HG03342 (cell line): ENCODE results near the gene FBXL16.
"Not testable (repeated sequence)": the region's sequence is repeated elsewhere in the genome, so short reads cannot be mapped to it uniquely, and the experiment has no call there.

ENCODE experiments used
- ATAC-seq: cut with Tn5 transposase; IDR thresholded peaks from one replicate; pipeline ENCODE4 v1.9.1; 2021; ENCODE audit warnings: mild to moderate bottlenecking, moderate library complexity; ENCODE audit not compliant: unreplicated experiment

Gene FBXL16

GRCh38 chr16:705431-706188, at the start of gene FBXL16:
Gene FBXL16 (minus strand): TSS chr16:705801. CDS start chr16:697405, 8,396 bp downstream.
- ATAC-seq: no peak

GRCh38 chr16:754656-755055, 49.1 kb upstream of the FBXL16 start:
- no peak for ATAC-seq

GRCh38 chr16:754121-754607, 48.6 kb upstream of the FBXL16 start:
- not testable (repeated sequence) for ATAC-seq

GRCh38 chr16:752007-752312, 46.4 kb upstream of the FBXL16 start:
- no peak for ATAC-seq

GRCh38 chr16:751152-752006, 45.8 kb upstream of the FBXL16 start:
- ATAC-seq: no peak

GRCh38 chr16:750485-750884, 44.9 kb upstream of the FBXL16 start:
- ATAC-seq: no peak

- no peak for ATAC-seq
Measured at GRCh38 chr16:749010-749409, 43.4 kb upstream of the FBXL16 start.

- no peak for ATAC-seq
Measured at GRCh38 chr16:747978-748746, 42.6 kb upstream of the FBXL16 start.

- ATAC-seq: no peak
Measured at GRCh38 chr16:746637-747036, 41.0 kb upstream of the FBXL16 start.

- ATAC-seq: no peak
Measured at GRCh38 chr16:745739-746138, 40.1 kb upstream of the FBXL16 start.

GRCh38 chr16:743794-744500, 38.3 kb upstream of the FBXL16 start:
- no peak for ATAC-seq

GRCh38 chr16:742894-743293, 37.3 kb upstream of the FBXL16 start:
- not testable (repeated sequence) for ATAC-seq

GRCh38 chr16:741986-742629, 36.5 kb upstream of the FBXL16 start:
- ATAC-seq: no peak

- ATAC-seq: peak; percentile 71
Measured at GRCh38 chr16:740764-741505, 35.3 kb upstream of the FBXL16 start, which contains the start of gene CIAO3. Gene CIAO3 (minus strand): TSS chr16:740997. CDS start chr16:740985, 12 bp downstream.

GRCh38 chr16:740459-740763, 34.8 kb upstream of the FBXL16 start:
- ATAC-seq: no peak

- ATAC-seq: no peak
Measured at GRCh38 chr16:739560-740458, 34.2 kb upstream of the FBXL16 start.

GRCh38 chr16:736936-737481, 31.4 kb upstream of the FBXL16 start:
- ATAC-seq: no peak

GRCh38 chr16:735982-736453, 30.4 kb upstream of the FBXL16 start:
- no peak for ATAC-seq
